Immature natural killer cell (primary cell): Measurements from ENCODE around the gene VPS35. TPM values are rescaled to one million over a fixed set of nuclear protein-coding genes. Genes with fewer than 3 reads are reported as not detected.

Experiments used
- DNase-seq, 3 donors: peaks; one replicate each; pipeline ENCODE4 v3.0.0; 2022; ENCODE audit warnings: mixed read lengths in 1 of 3
- H3K27ac Mint-ChIP-seq, 6 donors: one replicate each; pipeline ENCODE4 v1.8.0; 2020; ENCODE audit warnings: mixed read lengths in 6 of 6, mild to moderate bottlenecking in 5 of 6, inconsistent platforms in 4 of 6, moderate library complexity in 3 of 6
- H3K27me3 Mint-ChIP-seq, 3 donors: one replicate each; pipeline ENCODE4 v1.8.0; 2020 to 2021; ENCODE audit warnings: low read depth in 3 of 3, mild to moderate bottlenecking in 3 of 3, mixed read lengths in 3 of 3, moderate library complexity in 3 of 3, inconsistent platforms in 1 of 3
- H3K36me3 Mint-ChIP-seq, 3 donors: one replicate each; pipeline ENCODE4 v1.8.0; 2020; ENCODE audit warnings: mixed read lengths in 3 of 3, inconsistent platforms in 2 of 3, mild to moderate bottlenecking in 2 of 3
- H3K4me1 Mint-ChIP-seq, 2 donors: one replicate each; pipeline ENCODE4 v1.8.0; 2020; ENCODE audit warnings: inconsistent platforms in 2 of 2, mild to moderate bottlenecking in 2 of 2, mixed read lengths in 2 of 2, moderate library complexity in 1 of 2
- H3K4me3 Mint-ChIP-seq, 5 donors: one replicate each; pipeline ENCODE4 v1.8.0; 2020; ENCODE audit warnings: mild to moderate bottlenecking in 5 of 5, mixed read lengths in 5 of 5, inconsistent platforms in 3 of 5, moderate library complexity in 3 of 5
- H3K9me3 Mint-ChIP-seq, 6 donors: one replicate each; pipeline ENCODE4 v1.8.0; 2020; ENCODE audit warnings: mild to moderate bottlenecking in 6 of 6, mixed read lengths in 6 of 6, inconsistent platforms in 4 of 6, moderate library complexity in 3 of 6
- polyA plus RNA-seq, 3 donors: library from polyadenylated mRNA; unstranded; fragments of 300-500 nt; fragmentation: Illumina TruSeq; gene quantifications; one replicate each; pipeline ENCODE4 v1.2.3, GENCODE V29; 2021

The VPS35 gene
- polyA plus RNA-seq, 3 donors from 2014 or later: 51.2 to 86.2 (median 53.2) TPM

DNA sequence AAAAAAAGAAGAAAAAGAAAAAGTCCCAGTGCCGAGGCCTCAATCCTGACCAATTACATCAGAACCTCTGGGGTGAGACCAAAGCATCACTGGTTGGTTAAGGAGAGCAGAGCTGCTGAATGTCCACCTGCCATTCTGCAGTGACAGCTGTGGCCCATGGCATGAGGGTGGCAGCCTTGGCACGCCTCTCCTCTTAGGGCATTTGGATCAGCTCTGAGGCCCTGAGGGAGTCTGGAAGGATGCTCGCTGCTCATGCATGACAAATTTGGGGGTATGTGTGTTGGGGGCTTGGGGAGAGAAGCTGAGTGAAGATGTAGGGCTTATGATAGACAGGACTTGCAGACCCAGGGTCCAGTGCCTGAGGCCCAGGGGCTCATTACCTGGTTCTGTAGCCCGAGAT, 32.9 kb upstream of the VPS35 start:
- no peak for DNase-seq
- Mint-ChIP-seq H3K4me1 (no peaks in the 10 kb centered on the region), H3K4me3 (no peak overlapping the region), H3K36me3 (peaks cover 0 to 5% (median 0%) of the 10 kb centered on the region in 3 donors), H3K27ac (no peak overlapping the region), H3K9me3 (peaks cover 0 to 8% (median 2%) of the 10 kb centered on the region in 6 donors), H3K27me3 (peaks cover 1 to 10% (median 7%) of the 10 kb centered on the region in 3 donors)

DNA sequence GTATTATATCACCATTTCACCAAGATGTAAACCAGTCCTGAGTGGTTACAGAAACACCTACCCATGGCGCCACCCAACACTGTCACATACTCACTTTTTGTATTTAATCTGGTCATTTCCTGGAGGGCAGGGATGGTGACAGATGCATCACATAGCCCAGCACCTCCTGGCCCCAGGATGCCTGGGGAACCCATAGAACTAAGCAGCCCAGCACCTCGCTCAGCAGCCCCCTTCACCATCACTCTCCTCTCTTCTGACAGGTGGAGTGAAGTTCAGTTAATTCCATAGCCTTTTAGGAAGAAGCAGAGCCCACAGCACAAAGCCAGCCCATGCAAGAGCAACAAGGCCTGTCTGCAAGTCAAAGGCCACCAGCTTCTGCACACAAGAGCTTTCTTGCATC, 31.6 kb upstream of the VPS35 start:
- H3K4me1 Mint-ChIP-seq: no peaks in the 10 kb centered on the region

DNA sequence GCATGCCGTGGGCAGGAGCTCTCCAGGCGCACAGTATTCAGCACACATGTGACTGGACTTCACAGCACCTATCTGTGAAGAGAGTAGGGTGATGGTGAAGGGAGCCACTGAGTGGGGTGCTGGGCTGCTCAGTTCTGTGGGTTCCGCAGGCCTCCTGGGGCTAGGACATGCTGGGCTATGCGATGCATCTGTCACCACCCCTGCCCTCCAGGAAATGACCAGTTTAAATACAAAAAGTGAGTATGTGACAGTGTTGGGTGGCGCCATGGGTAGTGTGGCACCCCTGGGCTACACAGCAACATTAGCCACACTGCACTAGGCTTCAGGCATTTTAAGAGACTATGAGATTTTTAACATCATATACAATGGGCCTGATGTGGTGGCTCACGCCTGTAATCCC, 30.6 kb upstream of the VPS35 start:
- peaks cover 1 to 8% (median 3%) of the 10 kb centered on the region in 3 donors for H3K27me3 Mint-ChIP-seq
- H3K27ac Mint-ChIP-seq: no peak overlapping the region
- H3K4me3 Mint-ChIP-seq: no peak overlapping the region

More for the DNA sequence above, 31.6 kb upstream of the VPS35 start:
- H3K4me3 Mint-ChIP-seq: no peak overlapping the region
- H3K27ac Mint-ChIP-seq: no peak overlapping the region
- H3K27me3 Mint-ChIP-seq: peaks cover 1 to 8% (median 5%) of the 10 kb centered on the region in 3 donors
- DNase-seq: no peak
- peaks cover 0 to under 1% (median 0%) of the 10 kb centered on the region in 6 donors for H3K9me3 Mint-ChIP-seq
- peaks cover 0 to under 1% (median 0%) of the 10 kb centered on the region in 3 donors for H3K36me3 Mint-ChIP-seq

DNA sequence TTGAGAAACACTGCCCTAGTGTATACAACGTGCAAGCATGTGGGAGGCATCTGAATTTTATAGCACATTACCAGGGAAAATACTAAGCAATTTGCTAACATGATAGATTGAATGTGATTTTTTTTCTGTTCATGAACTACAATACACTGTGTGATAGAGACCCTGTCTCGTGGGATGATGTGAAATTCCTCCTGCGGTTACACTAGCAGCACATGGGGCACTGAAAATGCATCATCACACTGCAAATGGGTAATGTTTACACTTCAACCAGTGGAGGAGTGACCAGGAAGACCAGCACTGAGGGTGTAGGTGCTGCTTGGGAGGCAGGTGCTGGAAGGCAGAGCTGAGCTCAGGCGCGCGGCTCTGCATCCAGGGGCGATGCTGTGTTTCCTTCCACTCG, 29.2 kb upstream of the VPS35 start:
- no peak for DNase-seq
- H3K9me3 Mint-ChIP-seq: no peaks in the 10 kb centered on the region
- H3K4me1 Mint-ChIP-seq: no peaks in the 10 kb centered on the region
- H3K36me3 Mint-ChIP-seq: no peaks in the 10 kb centered on the region
- H3K27me3 Mint-ChIP-seq: peaks cover 0 to 8% (median 3%) of the 10 kb centered on the region in 3 donors
- H3K27ac Mint-ChIP-seq: no peak overlapping the region
- H3K4me3 Mint-ChIP-seq: no peak overlapping the region

More for the DNA sequence above, 30.6 kb upstream of the VPS35 start:
- Mint-ChIP-seq H3K36me3 (no peaks in the 10 kb centered on the region), H3K4me1 (no peaks in the 10 kb centered on the region), H3K9me3 (no peaks in the 10 kb centered on the region)
- DNase-seq: no peak

DNA sequence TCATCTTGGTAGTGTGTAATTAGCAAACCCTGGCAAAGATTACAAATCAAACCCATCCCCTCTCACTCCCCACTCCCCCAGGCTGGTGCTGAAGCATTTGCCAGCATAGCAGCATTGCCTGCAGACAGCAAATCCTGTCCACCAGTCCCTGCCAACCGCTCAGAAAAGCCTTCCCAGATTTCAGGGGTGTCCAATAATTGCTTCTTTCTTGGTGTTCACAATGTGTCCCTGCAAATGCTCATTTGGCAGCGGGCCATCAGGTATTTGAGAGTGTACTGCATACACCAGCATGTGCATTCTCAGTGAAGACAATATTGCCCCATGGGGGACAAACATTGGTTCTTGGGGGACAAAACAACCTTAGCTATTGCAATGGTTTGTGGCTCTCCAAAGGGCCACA, 28.7 kb upstream of the VPS35 start:
- H3K27ac Mint-ChIP-seq: no peak overlapping the region
- H3K4me3 Mint-ChIP-seq: no peak overlapping the region
- H3K36me3 Mint-ChIP-seq: no peaks in the 10 kb centered on the region
- no peaks in the 10 kb centered on the region for H3K4me1 Mint-ChIP-seq
- no peak for DNase-seq
- peaks cover 0 to 8% (median 3%) of the 10 kb centered on the region in 3 donors for H3K27me3 Mint-ChIP-seq
- H3K9me3 Mint-ChIP-seq: no peaks in the 10 kb centered on the region

DNA sequence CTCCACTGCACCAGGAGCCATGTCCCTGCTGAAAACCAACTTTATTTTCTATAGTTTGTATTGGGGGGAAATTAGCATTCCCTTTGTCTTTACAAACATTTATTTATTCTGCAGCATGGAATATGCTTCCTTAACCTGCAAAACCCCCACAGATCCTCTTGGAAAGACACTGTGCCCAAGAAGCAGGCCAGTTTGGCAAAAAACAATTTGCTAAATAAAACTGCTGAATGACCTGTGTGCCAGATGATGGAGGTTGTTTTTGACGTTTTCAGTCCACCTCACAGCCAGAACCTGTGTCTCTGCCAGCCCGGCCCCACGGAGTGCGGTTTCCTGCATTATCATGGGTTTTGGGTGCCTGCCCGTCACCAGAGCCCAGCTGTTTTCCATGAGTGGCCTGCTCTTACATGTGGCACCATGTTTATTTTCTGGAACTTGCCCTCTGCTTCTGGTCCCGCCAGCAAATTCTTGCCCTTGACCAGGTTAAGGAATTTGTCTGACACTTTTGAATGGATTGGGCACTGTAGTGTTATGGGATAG, 26.9 kb upstream of the VPS35 start:
- Mint-ChIP-seq H3K4me3 (no peak overlapping the region), H3K27ac (no peak overlapping the region), H3K4me1 (no peaks in the 10 kb centered on the region), H3K36me3 (no peaks in the 10 kb centered on the region), H3K9me3 (no peaks in the 10 kb centered on the region), H3K27me3 (peaks cover 0 to 6% (median 3%) of the 10 kb centered on the region in 3 donors)
- DNase-seq: no peak

DNA sequence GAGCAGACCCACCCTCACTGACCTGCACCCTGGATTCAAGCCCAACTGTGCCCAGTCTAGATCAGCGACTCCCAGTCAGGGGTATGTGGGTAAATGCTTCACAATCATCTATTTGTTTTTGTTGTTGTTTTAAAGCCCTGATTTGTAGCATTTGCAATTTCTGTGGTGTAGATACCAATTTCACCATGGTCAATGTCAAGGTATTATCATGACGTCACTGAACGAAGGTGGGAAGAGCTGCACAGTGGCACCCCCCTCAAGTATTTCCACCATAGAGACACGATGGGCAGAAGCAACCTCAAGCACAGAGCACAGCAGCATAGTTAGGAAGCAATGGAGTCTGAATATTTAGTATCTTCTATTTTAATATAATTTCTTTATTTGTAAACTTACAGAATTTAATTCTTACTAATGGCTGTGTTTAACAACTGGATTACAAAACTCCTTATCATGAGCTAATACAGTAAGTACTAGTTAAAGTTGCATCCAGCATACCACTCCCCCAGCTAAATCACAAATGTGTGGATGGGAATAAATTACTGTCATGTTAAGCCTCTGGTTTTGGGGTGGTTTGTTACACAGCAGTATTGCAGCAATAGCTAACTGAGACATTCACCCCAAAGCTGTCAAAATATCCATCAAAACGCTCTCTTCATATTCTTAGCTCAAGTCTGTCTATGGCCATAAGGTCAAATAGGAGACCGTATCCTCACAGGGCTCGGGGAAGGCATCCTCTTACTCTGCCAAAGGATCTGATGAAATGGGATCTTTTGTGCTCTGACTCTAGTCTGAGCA, 26.0 kb upstream of the VPS35 start:
- H3K4me1 Mint-ChIP-seq: no peaks in the 10 kb centered on the region
- no peak overlapping the region for H3K27ac Mint-ChIP-seq
- no peak overlapping the region for H3K4me3 Mint-ChIP-seq
- H3K9me3 Mint-ChIP-seq: no peaks in the 10 kb centered on the region
- DNase-seq: no peak
- peaks cover 0 to 6% (median 3%) of the 10 kb centered on the region in 3 donors for H3K27me3 Mint-ChIP-seq
- H3K36me3 Mint-ChIP-seq: no peaks in the 10 kb centered on the region

DNA sequence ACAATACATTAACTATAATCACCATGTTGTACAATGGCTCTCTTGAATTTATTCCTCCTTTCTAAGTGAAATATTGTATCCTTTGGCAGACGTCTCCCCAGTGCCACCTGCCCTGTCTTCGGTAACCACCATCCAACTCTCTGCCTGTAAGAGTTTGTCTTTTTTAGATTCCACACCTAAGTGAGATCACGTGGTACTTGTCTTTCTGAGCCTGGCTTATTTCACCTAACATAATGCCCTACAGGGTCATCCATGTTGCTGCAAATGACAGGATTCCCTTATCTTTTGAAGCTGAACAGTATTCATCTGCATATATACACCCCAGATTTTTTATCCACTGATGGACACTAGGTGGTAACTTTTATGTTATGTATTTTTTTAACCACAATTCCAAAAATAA, 24.7 kb upstream of the VPS35 start:
- H3K4me3 Mint-ChIP-seq: no peak overlapping the region
- H3K27ac Mint-ChIP-seq: no peak overlapping the region
- no peaks in the 10 kb centered on the region for H3K36me3 Mint-ChIP-seq

DNA sequence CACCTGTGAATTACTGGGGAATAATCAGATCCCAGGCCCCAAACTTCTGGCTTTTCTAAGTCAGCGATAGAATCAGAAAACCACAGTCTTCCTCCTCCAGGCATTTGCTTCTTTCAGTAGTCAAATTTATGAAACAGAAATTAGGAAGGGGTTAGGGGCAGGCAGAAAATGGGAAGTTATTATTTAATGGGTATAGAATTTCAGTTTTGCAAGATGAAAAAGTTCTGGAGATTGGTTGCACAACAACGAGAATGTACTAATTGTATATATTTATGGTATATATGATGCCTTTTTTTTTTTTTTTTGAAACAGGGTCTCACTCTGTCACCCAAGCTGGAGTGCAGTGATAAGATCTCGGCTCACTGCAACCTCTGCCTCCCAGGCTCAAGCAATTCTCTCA, 23.9 kb upstream of the VPS35 start:
- Mint-ChIP-seq H3K4me1 (no peaks in the 10 kb centered on the region), H3K9me3 (no peaks in the 10 kb centered on the region), H3K36me3 (no peaks in the 10 kb centered on the region), H3K4me3 (no peak overlapping the region), H3K27me3 (peaks cover 0 to 5% (median 0%) of the 10 kb centered on the region in 3 donors), H3K27ac (no peak overlapping the region)
- no peak for DNase-seq

More for the DNA sequence above, 24.7 kb upstream of the VPS35 start:
- Mint-ChIP-seq H3K4me1 (no peaks in the 10 kb centered on the region), H3K9me3 (no peaks in the 10 kb centered on the region), H3K27me3 (peaks cover 0 to 5% (median 3%) of the 10 kb centered on the region in 3 donors)
- DNase-seq: no peak

DNA sequence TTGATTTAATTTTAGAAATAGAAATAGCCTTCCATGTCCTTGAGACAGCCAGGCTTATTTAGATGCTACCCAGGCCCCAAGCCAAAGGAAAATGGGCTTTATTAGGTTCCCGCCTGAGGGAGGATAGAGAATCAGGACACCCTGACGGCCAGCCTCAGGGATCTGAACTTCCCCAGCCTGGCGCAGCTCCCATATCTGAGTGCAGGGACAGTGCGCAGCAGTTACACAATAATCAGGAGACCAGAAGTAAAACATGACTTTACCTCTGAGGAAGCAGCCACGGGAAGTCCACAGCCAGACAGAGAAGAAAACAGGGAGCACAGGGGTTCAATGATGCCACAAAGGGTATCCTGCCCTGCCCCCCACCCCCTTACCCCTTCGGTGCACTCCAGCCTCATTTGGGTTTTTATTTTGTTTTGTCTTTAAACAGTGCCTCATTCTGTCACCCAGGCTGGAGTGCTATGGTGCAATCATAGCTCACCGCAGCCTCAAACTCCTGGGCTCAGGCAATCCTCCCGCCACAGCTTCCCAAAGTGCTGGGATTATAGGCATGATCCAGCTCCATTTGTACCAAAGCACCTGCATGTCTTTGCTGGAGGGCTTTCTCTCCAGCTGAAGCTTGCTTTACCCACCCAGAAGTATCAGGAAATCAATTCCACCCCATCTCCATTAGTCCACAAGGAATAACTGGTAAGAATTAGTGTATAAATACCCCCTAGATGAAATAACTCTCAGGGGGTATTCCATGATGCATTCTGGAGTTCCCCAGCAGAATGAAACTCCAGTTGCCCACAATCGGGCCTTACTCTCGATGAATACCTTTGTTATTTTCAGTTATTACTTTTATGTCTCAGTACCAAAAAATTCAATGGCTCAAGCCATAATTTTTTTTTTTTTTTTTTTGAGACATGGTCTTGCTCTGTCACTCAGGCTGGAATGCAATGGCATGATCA, 22.4 kb upstream of the VPS35 start:
- Mint-ChIP-seq H3K4me3 (no peak overlapping the region), H3K9me3 (no peaks in the 10 kb centered on the region), H3K27ac (no peak overlapping the region), H3K36me3 (no peaks in the 10 kb centered on the region), H3K27me3 (no peaks in the 10 kb centered on the region), H3K4me1 (no peaks in the 10 kb centered on the region)
- DNase-seq: no peak

DNA sequence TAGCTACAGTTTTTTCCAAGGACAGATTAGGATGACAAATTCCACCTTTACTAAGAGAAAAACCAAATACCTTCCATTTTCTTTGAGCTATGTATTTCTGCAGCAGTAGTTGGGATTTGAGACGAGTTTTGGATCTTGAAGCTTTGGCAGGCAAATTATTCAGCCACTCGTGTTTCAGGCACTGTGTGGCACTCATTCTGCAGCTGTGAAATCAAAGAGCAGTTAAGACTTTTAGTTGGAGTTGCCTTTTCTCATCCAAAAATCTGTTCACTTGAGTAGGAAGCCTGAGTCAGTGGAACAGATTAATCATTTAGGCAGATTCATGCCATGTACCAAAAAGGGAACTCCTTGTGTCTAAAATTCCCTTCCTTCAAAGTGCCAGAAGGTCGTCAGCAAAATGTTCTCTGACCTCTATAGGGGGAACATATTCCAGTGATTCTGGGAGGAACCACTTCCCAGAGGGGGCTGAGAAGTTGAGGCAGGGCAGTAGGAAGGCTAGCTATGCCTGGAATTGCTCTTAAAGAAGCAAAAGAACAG, 20.6 kb upstream of the VPS35 start:
- no peaks in the 10 kb centered on the region for H3K27me3 Mint-ChIP-seq
- H3K27ac Mint-ChIP-seq: no peak overlapping the region
- no peak overlapping the region for H3K4me3 Mint-ChIP-seq
- H3K9me3 Mint-ChIP-seq: no peaks in the 10 kb centered on the region
- DNase-seq: no peak
- no peaks in the 10 kb centered on the region for H3K36me3 Mint-ChIP-seq
- H3K4me1 Mint-ChIP-seq: no peaks in the 10 kb centered on the region

DNA sequence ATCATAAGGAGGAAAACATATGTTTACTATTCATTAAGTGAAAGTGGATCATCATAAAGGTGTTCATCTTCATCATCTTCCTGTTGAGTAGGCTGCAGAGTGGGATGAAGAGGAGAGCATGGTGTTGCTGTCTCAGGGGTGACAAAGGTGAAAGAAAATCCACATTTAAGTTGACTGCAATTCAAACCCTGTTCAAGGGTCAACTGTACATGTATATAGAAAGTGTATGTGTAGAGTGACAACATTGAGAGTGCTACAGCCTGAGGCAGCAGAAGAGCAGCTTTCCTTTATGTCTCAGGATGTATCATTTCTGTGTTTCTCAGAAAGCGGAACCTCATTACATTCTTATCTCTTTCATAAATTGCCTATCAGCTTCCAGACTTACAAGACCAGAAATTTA, 17.7 kb upstream of the VPS35 start:
- Mint-ChIP-seq H3K4me3 (no peak overlapping the region), H3K27ac (no peak overlapping the region), H3K27me3 (no peaks in the 10 kb centered on the region), H3K9me3 (no peaks in the 10 kb centered on the region), H3K36me3 (no peaks in the 10 kb centered on the region), H3K4me1 (no peaks in the 10 kb centered on the region)
- no peak for DNase-seq

DNA sequence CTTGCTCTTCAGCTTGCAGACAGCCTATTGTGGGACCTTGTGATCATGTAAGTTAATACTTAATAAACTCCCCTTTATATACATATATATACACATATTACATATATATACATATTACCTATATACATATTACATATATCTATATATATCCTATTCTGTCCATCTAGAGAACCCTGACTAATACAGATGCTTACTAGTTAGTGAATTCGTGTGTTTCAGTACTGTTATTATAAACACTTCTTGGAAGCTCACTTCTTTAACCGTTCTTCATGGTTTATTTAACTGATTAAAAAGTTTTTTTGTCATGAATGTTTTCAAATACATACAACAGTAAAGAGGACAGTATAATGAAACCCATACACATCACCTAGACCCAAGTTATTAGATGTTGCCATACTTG, 13.1 kb upstream of the VPS35 start:
- H3K27ac Mint-ChIP-seq: no peak overlapping the region

DNA sequence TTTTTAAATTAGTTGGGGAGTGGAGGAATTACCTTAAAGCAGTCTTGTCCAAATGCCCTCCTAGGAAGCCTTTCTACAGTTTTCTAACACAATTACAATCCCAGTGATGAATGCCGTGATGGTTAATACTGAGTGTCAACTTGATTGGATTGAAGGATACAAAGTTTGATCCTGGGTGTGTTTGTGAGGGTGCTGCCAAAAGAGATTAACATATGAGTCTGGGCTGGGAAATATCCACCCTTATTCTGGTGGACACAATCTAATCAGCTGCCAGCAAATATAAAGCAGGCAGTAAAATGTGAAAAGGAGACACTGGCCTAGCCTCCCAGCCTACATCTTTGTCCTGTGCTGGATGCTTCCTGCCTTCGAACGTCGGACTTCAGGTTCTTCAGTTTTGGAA, 12.6 kb upstream of the VPS35 start:
- DNase-seq: no peak
- Mint-ChIP-seq H3K4me1 (no peaks in the 10 kb centered on the region), H3K36me3 (no peaks in the 10 kb centered on the region), H3K27ac (no peak overlapping the region), H3K27me3 (peaks cover 0 to 1% (median 0%) of the 10 kb centered on the region in 3 donors), H3K9me3 (no peaks in the 10 kb centered on the region), H3K4me3 (no peak overlapping the region)

More for the DNA sequence above, 13.1 kb upstream of the VPS35 start:
- no peaks in the 10 kb centered on the region for H3K9me3 Mint-ChIP-seq
- H3K4me3 Mint-ChIP-seq: no peak overlapping the region
- no peaks in the 10 kb centered on the region for H3K36me3 Mint-ChIP-seq
- no peaks in the 10 kb centered on the region for H3K4me1 Mint-ChIP-seq
- peaks cover 0 to under 1% (median 0%) of the 10 kb centered on the region in 3 donors for H3K27me3 Mint-ChIP-seq
- no peak for DNase-seq
